DMS79 (cell line): Measurements from ENCODE around the gene RRP9.

ENCODE experiments used
- DNase-seq: peaks from one replicate; lab custom pipeline; 2025; lab: John Stamatoyannopoulos, UW

RRP9 gene

DNA sequence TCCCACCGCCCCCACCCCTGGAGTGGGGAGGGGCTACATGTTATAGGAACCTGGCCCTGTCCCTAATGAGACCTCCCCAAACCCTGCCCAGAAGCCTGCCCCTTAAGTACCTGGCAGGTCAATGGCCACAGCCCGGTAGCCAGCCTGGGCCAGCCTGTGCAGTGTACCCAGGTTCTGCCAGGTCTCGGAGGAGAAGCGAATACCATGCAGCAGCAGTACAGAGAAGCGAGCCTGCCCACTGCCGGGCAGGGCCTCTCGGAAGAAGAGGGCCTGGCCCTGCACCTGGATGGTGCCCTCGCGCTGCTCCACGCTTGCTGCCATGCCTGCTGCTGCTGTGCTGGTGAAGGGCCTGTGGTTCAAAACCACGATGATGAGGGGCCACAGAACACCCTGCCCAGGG lies 29.6 kb upstream of the RRP9 start:
- no peak for DNase-seq

DNA sequence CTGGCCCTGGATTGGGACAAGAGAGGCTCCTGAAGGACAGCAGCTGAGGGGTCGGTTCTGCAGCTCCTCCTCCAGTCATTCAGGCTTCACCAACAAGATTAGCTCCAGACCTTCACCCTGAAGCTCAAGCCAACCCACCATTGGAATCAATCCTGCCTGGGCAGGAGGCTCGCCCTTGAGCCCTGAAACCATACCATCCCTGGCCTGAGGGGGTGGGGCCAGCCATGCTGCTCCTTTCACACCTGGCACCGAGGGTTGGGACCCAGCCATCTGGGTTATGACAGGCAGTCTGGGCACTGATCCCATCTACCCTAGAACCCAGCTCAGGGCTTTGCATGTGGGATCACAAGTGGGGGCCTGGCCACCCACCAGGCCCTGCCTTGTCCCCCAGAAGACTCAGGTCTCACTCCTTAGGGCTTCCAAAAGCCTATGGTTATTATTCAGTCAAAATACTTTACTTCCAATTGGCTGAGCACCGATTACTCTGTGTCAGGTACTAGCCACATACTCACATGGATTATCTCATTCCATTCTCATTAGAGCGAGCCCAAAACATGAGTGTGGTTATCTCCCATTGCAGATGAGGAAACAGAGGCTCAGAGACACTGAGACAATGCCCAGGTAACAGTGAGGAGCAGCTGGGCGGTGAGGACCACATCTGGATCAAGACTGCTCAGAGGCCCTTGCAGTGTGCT lies 29.0 kb upstream of the RRP9 start:
- DNase-seq = no peak

DNA sequence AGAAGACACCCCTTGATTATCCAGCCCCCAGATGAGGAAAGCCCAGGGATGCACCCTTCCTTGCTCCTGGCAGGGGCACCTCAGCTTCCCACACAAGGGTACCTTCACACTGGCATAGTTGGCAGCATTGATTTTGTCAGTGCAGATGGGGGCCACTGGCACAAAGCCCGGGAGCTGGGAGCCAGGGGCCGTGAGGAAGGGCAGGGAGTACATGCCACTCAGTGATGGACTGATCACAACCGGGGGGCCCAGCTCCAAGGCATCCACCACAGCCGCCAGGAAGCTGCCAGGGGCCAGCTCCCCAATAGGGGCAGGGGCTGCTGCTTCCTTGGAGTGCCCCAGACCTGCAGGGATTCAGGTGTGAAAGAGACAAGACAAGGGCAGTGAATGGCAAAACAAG lies 28.1 kb upstream of the RRP9 start:
- no peak for DNase-seq

- no peak for DNase-seq
These were observed 27.4 kb upstream of the RRP9 start for GRCh38 chr3:51968883-51969678.

DNA sequence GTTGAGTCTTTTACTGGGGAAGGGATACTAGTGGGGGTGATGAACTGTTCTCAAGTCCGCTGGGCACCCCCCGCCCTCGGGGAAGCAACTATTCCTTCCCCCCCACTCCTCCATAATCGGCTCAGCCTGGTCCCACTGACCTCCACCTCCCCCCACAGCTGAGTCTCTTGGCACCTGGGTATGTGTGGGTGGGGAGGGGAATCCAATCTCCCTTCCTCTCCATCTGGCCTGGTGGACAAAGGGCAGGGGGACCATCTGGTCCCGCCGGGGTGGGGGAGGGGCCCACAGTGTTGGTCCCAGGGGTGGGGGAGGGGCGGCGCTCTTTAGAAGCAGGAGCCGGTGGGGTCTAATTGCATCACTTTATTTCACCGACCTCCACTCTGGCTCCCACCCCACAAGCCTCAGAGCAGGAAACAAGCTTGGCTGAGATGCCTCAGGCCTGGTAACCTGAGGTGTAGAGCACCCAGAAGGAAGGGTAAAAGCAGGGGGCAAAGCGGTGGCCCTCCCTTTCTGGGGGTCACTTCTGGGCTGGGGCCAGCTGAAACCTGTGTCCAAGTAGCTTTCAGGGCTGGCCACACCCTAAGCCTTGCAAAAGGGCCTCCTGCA lies 26.6 kb upstream of the RRP9 start:
- DNase-seq = no peak

GRCh38 chr3:51967384-51968169 lies 25.9 kb upstream of the RRP9 start, which contains the start of gene PCBP4:
Gene PCBP4 (minus strand): TSS chr3:51967454. CDS start chr3:51961240, 6,214 bp downstream.
- DNase-seq = no peak

- no peak for DNase-seq
These were observed 25.2 kb upstream of the RRP9 start for GRCh38 chr3:51966922-51967383.

DNA sequence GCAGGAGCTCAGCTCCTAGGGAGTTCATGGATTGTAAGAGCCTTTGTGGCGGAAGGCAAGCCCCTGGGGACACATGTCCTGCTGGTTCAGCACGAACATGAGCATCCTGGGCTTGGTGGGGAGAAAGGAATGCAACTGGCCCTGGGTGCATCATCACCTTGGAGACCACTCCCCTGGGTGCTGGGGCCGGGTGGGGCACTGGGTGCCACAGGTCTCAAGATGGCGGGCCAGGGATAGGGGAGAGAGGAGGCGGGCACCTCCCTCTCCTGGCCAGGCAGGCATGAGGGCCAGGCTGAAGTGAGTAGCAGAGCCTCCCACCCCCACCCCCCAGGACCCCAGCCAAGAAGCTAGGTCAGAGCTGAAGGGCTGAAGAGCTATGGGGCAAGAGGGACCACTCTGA lies 24.8 kb upstream of the RRP9 start:
- DNase-seq = no peak

GRCh38 chr3:51966016-51966415 lies 24.3 kb upstream of the RRP9 start:
- no peak for DNase-seq

- DNase-seq = no peak
These were observed 22.8 kb upstream of the RRP9 start for GRCh38 chr3:51964521-51964920.

DNA sequence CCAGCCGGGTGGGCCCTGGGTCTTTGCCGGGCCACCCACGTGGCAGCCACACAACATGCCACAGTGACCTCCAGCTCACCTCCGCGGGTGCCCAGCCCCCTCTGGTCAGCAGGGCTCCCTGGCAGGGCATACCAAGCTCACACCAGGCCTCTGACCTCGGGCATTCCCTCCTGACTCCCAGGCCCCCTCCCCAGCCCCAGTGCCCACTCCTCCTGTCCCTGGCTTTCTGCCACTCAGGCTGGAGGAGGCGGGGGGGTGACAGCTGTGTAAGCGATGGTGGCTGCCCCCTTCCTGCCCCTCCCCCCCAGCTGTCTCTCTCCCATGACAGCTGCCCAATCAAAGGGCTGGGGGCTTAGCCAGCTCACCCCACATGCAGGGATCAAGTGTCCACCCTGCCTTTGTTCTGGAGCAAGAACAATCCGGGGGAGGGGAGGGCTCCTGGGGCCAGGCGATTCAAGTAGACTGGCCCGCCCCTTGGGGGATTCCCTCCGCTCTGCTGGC lies 22.3 kb upstream of the RRP9 start:
- DNase-seq = no peak

DNA sequence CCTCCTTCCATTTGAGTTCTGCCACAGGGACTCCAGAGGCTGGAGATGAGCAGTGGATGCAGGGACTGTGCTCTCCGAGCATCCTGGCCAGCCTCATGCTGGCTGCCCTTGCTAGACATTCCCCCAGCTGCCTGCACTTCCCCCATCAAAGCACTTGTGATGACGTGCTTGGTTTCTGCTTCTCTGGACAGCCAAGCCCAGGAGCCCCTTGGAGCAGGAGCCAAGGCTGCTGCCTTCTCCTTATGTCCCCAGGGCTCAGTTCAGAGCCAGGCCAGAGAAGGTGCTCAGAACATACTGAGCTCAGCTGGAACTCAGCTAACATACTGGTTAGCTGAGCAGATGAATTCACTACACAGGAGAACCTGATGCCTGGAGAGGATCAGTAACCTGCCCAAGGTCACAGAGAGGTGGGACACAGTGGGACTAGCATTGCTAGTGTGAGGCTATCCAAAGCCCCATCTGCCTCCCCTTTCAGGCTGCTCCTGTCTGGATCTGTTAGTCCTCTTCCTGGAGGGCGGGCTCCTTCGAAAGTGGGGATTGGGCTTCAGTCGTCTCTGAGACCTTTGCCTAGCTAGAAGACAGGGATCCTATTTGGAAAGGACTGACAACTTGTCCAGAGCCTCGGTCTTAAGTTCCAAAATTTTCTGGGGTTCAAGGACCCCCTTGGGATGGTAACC lies 21.3 kb upstream of the RRP9 start:
- DNase-seq = no peak

GRCh38 chr3:51961602-51962569 lies 20.2 kb upstream of the RRP9 start:
- DNase-seq = no peak

GRCh38 chr3:51961011-51961410 lies 19.3 kb upstream of the RRP9 start:
- DNase-seq = no peak

DNA sequence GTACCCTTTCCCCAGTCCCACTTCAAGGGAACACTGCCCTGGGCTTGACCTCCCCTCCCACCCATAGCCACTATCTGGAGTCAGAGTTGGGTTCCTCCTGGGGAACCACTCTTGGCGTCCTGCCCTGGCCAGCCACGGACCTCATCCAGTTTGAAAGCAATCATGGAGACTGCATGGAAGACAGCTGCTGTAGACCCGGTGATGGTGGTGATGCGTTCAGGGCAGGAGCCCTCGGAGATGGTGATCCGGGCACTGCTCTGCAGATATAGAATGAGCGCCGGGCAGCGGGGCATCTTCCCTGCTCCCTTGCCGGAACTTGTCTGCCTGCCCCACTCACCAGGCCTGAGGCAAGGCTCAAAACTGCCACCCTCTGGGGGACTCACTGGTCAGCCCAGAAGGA lies 18.7 kb upstream of the RRP9 start:
- no peak for DNase-seq

DNA sequence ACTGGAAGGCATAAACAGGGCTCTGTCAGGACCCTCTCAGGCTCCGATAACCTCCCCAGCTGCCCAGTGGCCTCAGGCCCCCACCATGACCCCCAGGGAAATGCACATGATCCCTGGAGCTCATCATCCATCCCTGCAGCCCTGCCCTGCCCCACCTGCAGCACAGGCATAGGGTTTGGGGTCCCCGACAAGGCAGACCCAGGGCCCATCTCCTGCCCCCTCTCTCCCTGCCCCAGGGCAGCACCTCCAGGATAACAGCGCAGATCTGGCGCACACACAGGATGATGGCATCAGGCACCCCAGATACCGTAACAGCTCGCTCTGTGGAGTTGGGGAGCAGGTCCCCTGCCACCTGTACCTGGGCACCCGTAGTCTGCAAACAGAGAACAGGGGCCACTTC lies 17.9 kb upstream of the RRP9 start:
- DNase-seq = no peak

DNA sequence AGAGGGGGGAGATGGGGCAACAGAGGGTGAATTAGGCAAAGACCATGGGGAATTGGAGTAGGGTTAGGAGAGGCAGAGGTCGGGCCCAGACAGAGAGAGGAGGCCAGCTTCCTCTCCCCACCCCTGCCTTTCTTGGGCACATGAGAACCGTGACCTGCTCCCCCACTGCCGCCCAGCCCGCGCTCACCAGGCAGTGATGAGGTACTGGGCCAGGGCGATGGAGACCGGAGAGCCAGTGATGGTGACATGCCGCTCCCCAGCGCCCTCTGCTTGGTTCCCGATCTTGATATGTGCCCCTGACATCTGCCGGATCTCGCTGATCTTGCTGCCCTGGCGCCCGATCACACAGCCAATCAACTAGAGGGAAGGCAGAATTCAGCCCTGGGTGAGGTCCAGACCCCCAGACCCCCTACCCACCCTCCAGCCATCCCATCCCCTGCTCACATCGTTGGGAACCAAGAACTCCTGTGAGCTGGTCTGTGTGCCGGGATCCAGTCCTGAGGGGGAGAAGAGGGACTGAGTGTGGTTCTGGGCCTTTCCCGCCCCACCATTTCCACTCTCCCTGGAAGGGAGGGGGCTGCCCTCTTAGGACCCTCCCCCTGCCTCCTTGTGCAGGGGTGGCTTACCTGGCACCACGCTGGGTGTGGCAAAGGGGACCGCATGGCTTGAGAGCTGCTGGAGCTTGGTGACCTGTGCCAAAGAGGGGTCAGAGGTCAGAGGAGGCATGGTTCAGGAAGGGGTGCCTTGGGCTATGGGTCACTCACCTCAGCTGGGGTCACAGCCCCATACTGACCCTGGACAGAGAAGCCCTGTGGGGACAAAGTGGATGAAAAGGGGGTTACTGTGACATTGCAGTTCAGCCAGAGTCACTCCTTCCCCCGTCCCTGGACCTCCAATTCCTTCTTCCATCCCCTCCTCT lies 17.2 kb upstream of the RRP9 start:
- DNase-seq = no peak

DNA sequence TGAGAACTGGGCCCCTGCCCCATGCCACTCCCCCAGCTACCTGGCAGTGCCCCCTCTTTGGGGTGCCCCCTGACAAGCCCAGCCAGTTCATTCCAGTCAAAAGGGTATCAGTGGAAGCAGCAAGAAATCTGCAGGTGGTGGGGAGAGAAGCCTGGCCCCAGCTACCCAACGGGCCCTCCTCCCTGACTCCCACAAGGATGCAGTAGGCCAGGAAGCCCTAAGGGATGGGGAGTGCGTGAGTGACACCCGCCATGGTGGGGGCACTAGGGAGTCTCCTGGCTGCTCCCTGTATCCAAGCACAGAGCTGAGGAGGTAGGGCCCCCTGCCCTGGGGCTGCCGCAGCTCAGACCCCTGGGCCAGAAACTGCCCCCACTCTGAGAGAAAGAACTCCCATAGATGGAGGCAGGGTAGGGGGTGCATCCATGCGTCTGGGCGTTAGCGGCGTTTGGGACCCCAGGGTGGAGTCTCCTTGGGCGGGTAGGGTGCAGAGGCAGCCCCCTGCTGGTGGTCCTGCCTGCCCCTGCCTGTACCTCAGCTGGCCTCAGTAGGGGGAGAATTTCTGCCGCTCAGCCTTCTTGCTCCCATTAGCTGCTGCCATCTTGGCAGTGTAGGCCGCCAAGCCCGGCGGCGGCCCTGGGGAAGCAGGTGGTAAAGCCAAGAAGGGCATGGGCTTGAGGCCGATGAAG lies 16.0 kb upstream of the RRP9 start:
- DNase-seq = no peak
